Panc1 (cell line): ENCODE measurements around the gene TMCO4.
"Not testable (repeated sequence)": the region's sequence is repeated elsewhere in the genome, so short reads cannot be mapped to it uniquely, and the experiment has no call there.

Experiments
- POLR2AphosphoS5 ChIP-seq: IDR thresholded peaks from 2 replicates; pipeline ENCODE4 v1.6.1; 2012; ENCODE audit warnings: mild to moderate bottlenecking, low read depth, low read length, moderate library complexity
- SIN3A ChIP-seq: IDR thresholded peaks from 2 replicates; pipeline ENCODE4 v1.6.1; 2012; ENCODE audit warnings: low read depth, mild to moderate bottlenecking, low read length, moderate library complexity, borderline replicate concordance; ENCODE audit not compliant: insufficient read depth
- TCF7L2 ChIP-seq: IDR thresholded peaks from 2 replicates; pipeline ENCODE4 v1.6.1; 2011; ENCODE audit warnings: mild to moderate bottlenecking, low read depth, low read length, inconsistent platforms
- TF ChIP-seq, protein P1 (sequence below): fragments of 450-650 bp; IDR thresholded peaks from 2 replicates; pipeline ENCODE4 v1.5.1; 2017; ENCODE audit warnings: mild to moderate bottlenecking
- TF ChIP-seq, protein P2 (sequence below), 2 experiments: IDR thresholded peaks; 2 replicates each; pipeline ENCODE4 v1.6.1; 2011 to 2012; ENCODE audit warnings: low read depth in 2 of 2, control low read depth in 1 of 2, low read length in 1 of 2, mild to moderate bottlenecking in 1 of 2, moderate library complexity in 1 of 2; ENCODE audit not compliant: insufficient read depth in 1 of 2

DNA sequence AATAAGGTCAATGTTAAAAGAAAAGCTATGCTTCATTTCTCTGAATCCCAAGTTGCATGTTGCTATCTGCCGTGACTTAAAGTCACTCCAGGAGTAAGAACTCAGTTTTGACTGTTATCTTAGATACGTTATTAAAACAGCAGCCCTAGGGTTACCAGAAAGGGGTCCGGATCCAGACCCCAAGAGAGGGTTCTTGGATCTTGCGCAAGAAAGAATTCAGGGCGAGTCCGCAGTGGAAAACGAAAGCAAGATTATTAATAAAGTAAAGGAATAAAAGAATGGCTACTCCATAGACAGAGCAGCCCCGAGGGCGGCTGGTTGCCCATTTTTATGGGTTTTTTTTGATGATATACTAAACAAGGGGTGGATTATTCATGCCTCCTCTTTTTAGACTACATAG is 47.6 kb upstream of the TMCO4 start:
- TF ChIP-seq, protein P1, sequence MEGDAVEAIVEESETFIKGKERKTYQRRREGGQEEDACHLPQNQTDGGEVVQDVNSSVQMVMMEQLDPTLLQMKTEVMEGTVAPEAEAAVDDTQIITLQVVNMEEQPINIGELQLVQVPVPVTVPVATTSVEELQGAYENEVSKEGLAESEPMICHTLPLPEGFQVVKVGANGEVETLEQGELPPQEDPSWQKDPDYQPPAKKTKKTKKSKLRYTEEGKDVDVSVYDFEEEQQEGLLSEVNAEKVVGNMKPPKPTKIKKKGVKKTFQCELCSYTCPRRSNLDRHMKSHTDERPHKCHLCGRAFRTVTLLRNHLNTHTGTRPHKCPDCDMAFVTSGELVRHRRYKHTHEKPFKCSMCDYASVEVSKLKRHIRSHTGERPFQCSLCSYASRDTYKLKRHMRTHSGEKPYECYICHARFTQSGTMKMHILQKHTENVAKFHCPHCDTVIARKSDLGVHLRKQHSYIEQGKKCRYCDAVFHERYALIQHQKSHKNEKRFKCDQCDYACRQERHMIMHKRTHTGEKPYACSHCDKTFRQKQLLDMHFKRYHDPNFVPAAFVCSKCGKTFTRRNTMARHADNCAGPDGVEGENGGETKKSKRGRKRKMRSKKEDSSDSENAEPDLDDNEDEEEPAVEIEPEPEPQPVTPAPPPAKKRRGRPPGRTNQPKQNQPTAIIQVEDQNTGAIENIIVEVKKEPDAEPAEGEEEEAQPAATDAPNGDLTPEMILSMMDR: not testable (repeated sequence)
- not testable (repeated sequence) for TF ChIP-seq SIN3A, POLR2AphosphoS5, TCF7L2
- TF ChIP-seq, protein P2, sequence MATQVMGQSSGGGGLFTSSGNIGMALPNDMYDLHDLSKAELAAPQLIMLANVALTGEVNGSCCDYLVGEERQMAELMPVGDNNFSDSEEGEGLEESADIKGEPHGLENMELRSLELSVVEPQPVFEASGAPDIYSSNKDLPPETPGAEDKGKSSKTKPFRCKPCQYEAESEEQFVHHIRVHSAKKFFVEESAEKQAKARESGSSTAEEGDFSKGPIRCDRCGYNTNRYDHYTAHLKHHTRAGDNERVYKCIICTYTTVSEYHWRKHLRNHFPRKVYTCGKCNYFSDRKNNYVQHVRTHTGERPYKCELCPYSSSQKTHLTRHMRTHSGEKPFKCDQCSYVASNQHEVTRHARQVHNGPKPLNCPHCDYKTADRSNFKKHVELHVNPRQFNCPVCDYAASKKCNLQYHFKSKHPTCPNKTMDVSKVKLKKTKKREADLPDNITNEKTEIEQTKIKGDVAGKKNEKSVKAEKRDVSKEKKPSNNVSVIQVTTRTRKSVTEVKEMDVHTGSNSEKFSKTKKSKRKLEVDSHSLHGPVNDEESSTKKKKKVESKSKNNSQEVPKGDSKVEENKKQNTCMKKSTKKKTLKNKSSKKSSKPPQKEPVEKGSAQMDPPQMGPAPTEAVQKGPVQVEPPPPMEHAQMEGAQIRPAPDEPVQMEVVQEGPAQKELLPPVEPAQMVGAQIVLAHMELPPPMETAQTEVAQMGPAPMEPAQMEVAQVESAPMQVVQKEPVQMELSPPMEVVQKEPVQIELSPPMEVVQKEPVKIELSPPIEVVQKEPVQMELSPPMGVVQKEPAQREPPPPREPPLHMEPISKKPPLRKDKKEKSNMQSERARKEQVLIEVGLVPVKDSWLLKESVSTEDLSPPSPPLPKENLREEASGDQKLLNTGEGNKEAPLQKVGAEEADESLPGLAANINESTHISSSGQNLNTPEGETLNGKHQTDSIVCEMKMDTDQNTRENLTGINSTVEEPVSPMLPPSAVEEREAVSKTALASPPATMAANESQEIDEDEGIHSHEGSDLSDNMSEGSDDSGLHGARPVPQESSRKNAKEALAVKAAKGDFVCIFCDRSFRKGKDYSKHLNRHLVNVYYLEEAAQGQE (IDR thresholded peaks at IDR 0.05; ENCODE audit: insufficient read depth in 1 of 2, low read depth in 2 of 2, low read length in 1 of 2): not testable (repeated sequence)
